CD14-positive monocyte (primary cell): ENCODE results near the gene TANC1. TPM values are rescaled to one million over a fixed set of nuclear protein-coding genes. Genes with fewer than 3 reads are reported as not detected.

ENCODE experiments used
- DNase-seq, 3 donors: peaks; one replicate each; pipeline ENCODE4 v3.0.0-alpha.2; 2011 to 2022
- H2AFZ ChIP-seq: 2 replicates; pipeline ENCODE4 v1.6.0; 2012; ENCODE audit warnings: mild to moderate bottlenecking, low read depth, low read length, inconsistent platforms; ENCODE audit not compliant: insufficient read depth, poor library complexity, severe bottlenecking
- H3K27ac ChIP-seq, 2 donors: 1 replicate in 1 of 2; 2 replicates in 1 of 2; pipeline ENCODE4 v1.5.1; 2012 to 2013; ENCODE audit warnings: low read length in 2 of 2, control low read depth in 1 of 2, inconsistent platforms in 1 of 2, low read depth in 1 of 2, mild to moderate bottlenecking in 1 of 2
- H3K27me3 ChIP-seq, 2 donors: one replicate each; pipeline versions ENCODE4 v1.6.0 to v1.6.1; 2011 to 2013; ENCODE audit warnings: low read length in 2 of 2; ENCODE audit not compliant: control insufficient read depth in 2 of 2, insufficient read depth in 2 of 2
- H3K36me3 ChIP-seq, 2 donors: replicated peaks in 1 of 2; 1 replicate in 1 of 2; 2 replicates in 1 of 2; pipeline versions ENCODE4 v1.5.1 to v1.6.1; 2012 to 2013; ENCODE audit warnings: low read length in 2 of 2, control low read depth in 1 of 2, inconsistent platforms in 1 of 2, mild to moderate bottlenecking in 1 of 2; ENCODE audit not compliant: insufficient read depth in 2 of 2, control insufficient read depth in 1 of 2
- H3K4me1 ChIP-seq, 2 donors: 1 replicate in 1 of 2; 2 replicates in 1 of 2; pipeline versions ENCODE4 v1.5.1 to v1.6.1; 2012 to 2013; ENCODE audit warnings: low read length in 2 of 2, control low read depth in 1 of 2, inconsistent platforms in 1 of 2, mild to moderate bottlenecking in 1 of 2, moderate library complexity in 1 of 2; ENCODE audit not compliant: insufficient read depth in 2 of 2, control insufficient read depth in 1 of 2
- H3K4me2 ChIP-seq: replicated peaks from 2 replicates; pipeline ENCODE3; 2012; ENCODE audit warnings: low read length, moderate library complexity, mild to moderate bottlenecking; ENCODE audit not compliant: poor library complexity, severe bottlenecking; ENCODE audit errors: extremely low read depth
- H3K4me3 ChIP-seq, 3 experiments: fragments of 200-600 bp in 1 of 3; sonication (generic) in 1 of 3; replicated peaks in 1 of 3; 1 replicate in 2 of 3; 2 replicates in 1 of 3; pipeline ENCODE4 v1.5.1; 2011 to 2013; ENCODE audit warnings: low read length in 3 of 3, mild to moderate bottlenecking in 3 of 3, control low read depth in 2 of 3, low read depth in 2 of 3, inconsistent platforms in 1 of 3, moderate library complexity in 1 of 3
- H3K79me2 ChIP-seq: 2 replicates; pipeline ENCODE4 v1.6.0; 2012; ENCODE audit warnings: mild to moderate bottlenecking, control low read depth, inconsistent platforms, low read length, moderate library complexity; ENCODE audit not compliant: insufficient read depth
- H3K9ac ChIP-seq: 2 replicates; pipeline ENCODE4 v1.6.0; 2017; ENCODE audit warnings: low read length, mild to moderate bottlenecking; ENCODE audit not compliant: insufficient read depth, poor library complexity, severe bottlenecking
- H3K9me3 ChIP-seq, 2 donors: replicated peaks in 1 of 2; 1 replicate in 1 of 2; 2 replicates in 1 of 2; pipeline versions ENCODE4 v1.5.1 to v1.6.1; 2012 to 2013; ENCODE audit warnings: low read length in 2 of 2, control low read depth in 1 of 2; ENCODE audit not compliant: control insufficient read depth in 1 of 2, insufficient read depth in 1 of 2
- H4K20me1 ChIP-seq: 2 replicates; pipeline ENCODE4 v1.6.0; 2012; ENCODE audit warnings: mild to moderate bottlenecking, low read length, control low read depth, moderate library complexity; ENCODE audit not compliant: insufficient read depth
- H3K27ac Mint-ChIP-seq, 7 donors: one replicate each; pipeline ENCODE4 v1.8.0; 2020; ENCODE audit warnings: mild to moderate bottlenecking in 7 of 7, mixed read lengths in 7 of 7, moderate library complexity in 6 of 7, inconsistent platforms in 2 of 7
- H3K27me3 Mint-ChIP-seq, 3 donors: one replicate each; pipeline ENCODE4 v1.8.0; 2021 to 2022; ENCODE audit warnings: low read depth in 3 of 3, mild to moderate bottlenecking in 3 of 3, mixed read lengths in 3 of 3, moderate library complexity in 3 of 3, inconsistent platforms in 1 of 3
- H3K36me3 Mint-ChIP-seq, 2 donors: one replicate each; pipeline ENCODE4 v1.8.0; 2020; ENCODE audit warnings: mixed read lengths in 2 of 2, inconsistent platforms in 1 of 2, mild to moderate bottlenecking in 1 of 2
- H3K4me1 Mint-ChIP-seq: one replicate; pipeline ENCODE4 v1.8.0; 2020; ENCODE audit warnings: mild to moderate bottlenecking, mixed read lengths
- H3K4me3 Mint-ChIP-seq, 2 donors: one replicate each; pipeline ENCODE4 v1.8.0; 2020; ENCODE audit warnings: mild to moderate bottlenecking in 2 of 2, mixed read lengths in 2 of 2, moderate library complexity in 1 of 2
- H3K9me3 Mint-ChIP-seq, 7 donors: one replicate each; pipeline ENCODE4 v1.8.0; 2020 to 2022; ENCODE audit warnings: mixed read lengths in 7 of 7, mild to moderate bottlenecking in 6 of 7, moderate library complexity in 6 of 7, inconsistent platforms in 2 of 7
- CTCF ChIP-seq: fragments of 200-600 bp; IDR thresholded peaks from one replicate; pipeline ENCODE4 v1.8.0; 2022; ENCODE audit warnings: antibody characterized with exemption, mild to moderate bottlenecking
- WGBS: methylation state at CpG from one replicate; pipeline ENCODE4 v1.1.5; 2013; ENCODE audit warnings: missing lambda C conversion rate; ENCODE audit not compliant: insufficient coverage; 5-methylcytosine and 5-hydroxymethylcytosine counted together
- intact Hi-C, 2 donors: fragments of 100-400 bp; cut with micrococcal nuclease; formaldehyde crosslinking; loops; one replicate each; pipeline versions ENCODE4 v1.15.0 to v1.15.1; 2023
- polyA plus RNA-seq, 3 donors: library from polyadenylated mRNA; depleted of rRNA in 1 of 3; unstranded in 2 of 3; stranded (reverse) in 1 of 3; fragments of 300-500 nt in 2 of 3; fragments of >200 nt in 1 of 3; fragmentation: Illumina TruSeq in 2 of 3; gene quantifications; 1 replicate in 2 of 3; 2 replicates in 1 of 3; pipeline ENCODE4 v1.2.3, GENCODE V29; 2012 to 2021

Gene TANC1
- polyA plus RNA-seq, 3 donors, result 0.04 TPM; not detected in 2

GRCh38 chr2:158953454-158953853, 15.0 kb upstream of the TANC1 start:
- Histone ChIP-seq H3K79me2 (no peaks in the 10 kb centered on the region), H3K4me3 (no peak overlapping the region), H3K27me3 (no peaks in the 10 kb centered on the region), H4K20me1 (no peaks in the 10 kb centered on the region), H3K4me1 (no peaks in the 10 kb centered on the region), H2AFZ (no peak overlapping the region), H3K9me3 (no peaks in the 10 kb centered on the region), H3K9ac (no peak overlapping the region), H3K4me2 (no peak overlapping the region), H3K27ac (no peak overlapping the region), H3K36me3 (no peaks in the 10 kb centered on the region)
- Mint-ChIP-seq H3K9me3 (peaks cover 0 to 5% (median 0%) of the 10 kb centered on the region in 7 donors), H3K4me3 (no peak overlapping the region), H3K4me1 (peaks cover 9% of the 10 kb centered on the region), H3K27ac (no peak overlapping the region), H3K27me3 (peaks cover 5 to 11% (median 7%) of the 10 kb centered on the region in 3 donors), H3K36me3 (no peaks in the 10 kb centered on the region)
- no peak for DNase-seq
- no CpG with 5 or more reads among the region's 4 CpGs for WGBS
- no peak for TF ChIP-seq CTCF
- intact Hi-C loops, result no loop called here

GRCh38 chr2:158953926-158954763, 14.3 kb upstream of the TANC1 start:
- Mint-ChIP-seq H3K9me3 (peaks cover 0 to 5% (median 0%) of the 10 kb centered on the region in 7 donors), H3K27me3 (peaks cover 5 to 11% (median 7%) of the 10 kb centered on the region in 3 donors), H3K4me3 (no peak overlapping the region), H3K27ac (no peak overlapping the region), H3K36me3 (no peaks in the 10 kb centered on the region), H3K4me1 (peaks cover 9% of the 10 kb centered on the region)
- TF ChIP-seq CTCF, result no peak
- H4K20me1 ChIP-seq, result no peaks in the 10 kb centered on the region
- no CpG with 5 or more reads among the region's 5 CpGs for WGBS
- no peaks in the 10 kb centered on the region for H3K36me3 ChIP-seq
- no peak for DNase-seq
- no peak overlapping the region for H3K9ac ChIP-seq
- no peak overlapping the region for H2AFZ ChIP-seq
- no peaks in the 10 kb centered on the region for H3K9me3 ChIP-seq
- H3K27me3 ChIP-seq, result no peaks in the 10 kb centered on the region
- no peak overlapping the region for H3K27ac ChIP-seq
- H3K4me2 ChIP-seq, result no peak overlapping the region
- intact Hi-C loops, result no loop called here
- no peaks in the 10 kb centered on the region for H3K4me1 ChIP-seq
- H3K4me3 ChIP-seq, result no peak overlapping the region
- H3K79me2 ChIP-seq, result no peaks in the 10 kb centered on the region
